GM12875 (cell line): Measurements from ENCODE around the gene NOP53.
"Not testable (repeated sequence)": the region's sequence is repeated elsewhere in the genome, so short reads cannot be mapped to it uniquely, and the experiment has no call there.

Source experiments
- H3K4me3 ChIP-seq: one replicate; pipeline ENCODE4 v1.5.1; 2011; ENCODE audit warnings: low read depth, low read length, control low read depth
- TF ChIP-seq, protein P1 (sequence below): IDR thresholded peaks from 2 replicates; pipeline ENCODE4 v1.5.1; 2011; ENCODE audit warnings: low read depth, mild to moderate bottlenecking, control low read depth, inconsistent platforms, low read length, moderate library complexity, borderline replicate concordance; ENCODE audit not compliant: insufficient read depth

Gene NOP53

DNA sequence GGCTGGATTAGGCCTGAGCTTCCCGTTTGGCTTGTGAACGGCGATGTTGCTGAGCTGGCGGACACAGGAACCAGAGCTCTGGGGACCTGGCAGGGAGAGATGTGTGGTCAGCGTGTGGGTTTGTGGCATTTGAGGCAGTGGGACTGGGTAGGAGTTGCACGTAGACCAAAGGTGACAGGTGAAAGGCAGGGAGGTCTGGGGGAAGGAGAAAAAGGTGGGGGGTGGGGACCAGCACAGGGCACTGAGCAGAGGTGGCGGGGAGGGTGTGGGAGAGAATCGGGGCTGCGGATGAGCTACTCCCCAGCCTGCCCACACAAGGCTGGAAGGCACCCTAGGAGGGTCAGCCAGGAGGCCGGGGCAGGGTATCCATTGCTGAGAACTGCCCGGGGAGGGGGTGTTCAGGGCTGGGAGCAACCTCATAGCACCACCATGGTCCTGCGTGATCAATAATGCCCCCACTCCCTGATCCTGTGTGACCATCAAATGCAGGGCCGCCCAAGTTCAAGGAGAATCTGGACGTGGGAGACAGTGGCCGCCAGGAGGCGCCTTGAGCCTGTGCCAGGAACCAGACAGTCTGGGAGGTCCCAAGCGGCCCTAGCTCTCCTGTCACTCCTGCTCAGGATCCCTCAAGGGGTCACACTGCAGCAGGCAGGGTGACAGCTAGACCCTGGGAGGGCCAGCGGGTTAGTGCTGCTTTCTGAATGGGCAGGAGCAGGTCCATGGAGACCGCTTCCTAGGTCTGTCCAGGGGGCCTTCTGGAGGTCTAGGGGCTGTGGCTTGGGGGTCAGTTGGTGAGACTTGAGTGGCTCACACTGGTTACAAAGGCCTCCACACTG, 20.4 kb downstream of the NOP53 start:
- no peak overlapping the region for H3K4me3 ChIP-seq
- TF ChIP-seq, protein P1, sequence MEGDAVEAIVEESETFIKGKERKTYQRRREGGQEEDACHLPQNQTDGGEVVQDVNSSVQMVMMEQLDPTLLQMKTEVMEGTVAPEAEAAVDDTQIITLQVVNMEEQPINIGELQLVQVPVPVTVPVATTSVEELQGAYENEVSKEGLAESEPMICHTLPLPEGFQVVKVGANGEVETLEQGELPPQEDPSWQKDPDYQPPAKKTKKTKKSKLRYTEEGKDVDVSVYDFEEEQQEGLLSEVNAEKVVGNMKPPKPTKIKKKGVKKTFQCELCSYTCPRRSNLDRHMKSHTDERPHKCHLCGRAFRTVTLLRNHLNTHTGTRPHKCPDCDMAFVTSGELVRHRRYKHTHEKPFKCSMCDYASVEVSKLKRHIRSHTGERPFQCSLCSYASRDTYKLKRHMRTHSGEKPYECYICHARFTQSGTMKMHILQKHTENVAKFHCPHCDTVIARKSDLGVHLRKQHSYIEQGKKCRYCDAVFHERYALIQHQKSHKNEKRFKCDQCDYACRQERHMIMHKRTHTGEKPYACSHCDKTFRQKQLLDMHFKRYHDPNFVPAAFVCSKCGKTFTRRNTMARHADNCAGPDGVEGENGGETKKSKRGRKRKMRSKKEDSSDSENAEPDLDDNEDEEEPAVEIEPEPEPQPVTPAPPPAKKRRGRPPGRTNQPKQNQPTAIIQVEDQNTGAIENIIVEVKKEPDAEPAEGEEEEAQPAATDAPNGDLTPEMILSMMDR: peak; percentile 87

DNA sequence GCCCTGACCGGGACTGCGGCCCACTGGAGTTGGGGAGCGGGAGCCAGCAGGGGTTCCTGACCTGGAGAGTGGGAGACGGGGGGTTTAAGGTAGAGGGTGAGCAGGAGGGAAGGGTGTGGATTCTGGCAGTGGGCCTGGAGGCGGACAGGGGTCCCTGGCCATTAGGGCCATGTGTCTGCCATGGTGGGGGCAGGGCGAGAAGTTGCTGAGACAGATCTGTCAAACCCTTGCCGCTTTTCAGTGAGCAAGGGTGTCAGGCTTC, 20.9 kb downstream of the NOP53 start:
- H3K4me3 ChIP-seq: no peak overlapping the region
- TF ChIP-seq, protein P1: no peak

DNA sequence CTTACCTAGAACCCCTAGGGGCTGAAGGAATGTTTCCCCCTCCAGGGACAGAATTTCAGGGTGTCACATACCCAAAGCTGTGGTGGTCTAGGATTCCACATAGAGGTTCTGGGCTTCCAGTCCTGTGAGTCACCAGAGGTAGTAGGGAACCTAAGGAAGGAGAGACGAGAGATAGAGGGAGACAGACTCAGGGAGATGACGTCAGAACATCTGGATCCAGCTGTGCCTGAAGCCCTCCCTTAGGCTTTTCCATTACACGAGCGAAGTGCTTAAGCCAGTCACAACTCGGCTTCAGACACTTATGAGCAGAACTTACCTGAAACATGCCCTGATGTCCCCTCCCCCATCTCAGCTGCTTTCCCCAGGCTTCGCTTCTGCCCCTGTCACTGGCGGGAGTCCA, 21.3 kb downstream of the NOP53 start:
- TF ChIP-seq, protein P1: no peak
- H3K4me3 ChIP-seq: no peak overlapping the region

GRCh38 chr19:47767349-47767748, 22.0 kb downstream of the NOP53 start:
- no peak overlapping the region for H3K4me3 ChIP-seq
- TF ChIP-seq, protein P1: no peak

DNA sequence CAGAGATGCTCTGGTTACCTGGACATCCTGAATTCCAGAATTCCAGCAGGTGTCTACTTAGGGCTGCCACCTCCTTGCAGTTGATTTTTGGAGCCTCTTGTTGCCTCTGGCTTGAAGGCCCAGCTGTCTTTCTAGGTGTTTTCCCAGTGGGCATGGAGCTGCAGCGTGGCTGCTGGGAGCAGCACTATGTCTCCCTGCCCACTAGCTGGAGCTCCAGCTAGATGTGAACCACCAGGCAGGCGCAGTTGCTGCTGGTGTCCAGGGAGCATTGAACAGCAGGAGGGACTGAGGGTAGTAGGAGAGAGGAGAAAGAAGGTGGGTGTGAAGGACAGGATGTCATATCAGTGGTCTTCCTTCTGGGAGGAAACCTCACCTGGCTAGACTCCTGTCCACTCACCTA, 23.3 kb downstream of the NOP53 start:
- TF ChIP-seq, protein P1: no peak
- no peak overlapping the region for H3K4me3 ChIP-seq

DNA sequence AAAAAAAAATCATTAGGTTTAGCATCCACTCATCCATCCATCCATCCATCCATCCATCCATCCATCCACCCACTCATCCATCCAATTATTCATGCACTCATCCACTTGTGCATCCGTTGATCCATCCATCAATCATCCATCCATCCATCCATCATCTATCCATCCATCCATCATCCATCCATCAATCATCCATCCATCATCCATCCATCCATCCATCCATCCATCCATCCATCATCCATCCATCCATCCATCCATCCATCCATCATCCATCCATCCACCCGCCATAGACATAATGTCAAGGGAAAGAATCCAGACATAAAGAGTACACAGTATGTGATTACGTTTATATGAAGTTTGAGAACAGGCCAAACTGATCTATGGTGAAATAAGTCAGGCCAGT, 24.2 kb downstream of the NOP53 start:
- TF ChIP-seq, protein P1: no peak
- H3K4me3 ChIP-seq: no peak overlapping the region

DNA sequence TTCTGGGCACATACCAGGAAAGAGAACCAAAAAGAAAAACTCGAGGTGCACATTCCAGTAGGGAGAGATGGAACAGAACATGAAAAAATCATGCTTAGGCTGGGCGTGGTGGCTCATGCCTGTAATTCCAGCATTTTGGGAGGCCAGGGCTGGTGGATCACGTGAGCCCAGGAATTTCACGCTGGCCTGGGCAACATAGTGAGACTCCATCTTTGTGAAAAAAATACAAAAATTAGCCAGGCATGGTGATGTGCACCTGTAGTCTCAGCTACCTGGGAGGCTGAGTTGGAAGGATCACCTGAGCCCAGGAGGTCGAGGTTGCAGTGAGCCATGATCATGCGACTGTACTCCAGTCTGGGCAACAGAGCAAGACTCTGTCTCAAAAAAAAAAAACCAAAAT, 25.9 kb downstream of the NOP53 start:
- not testable (repeated sequence) for H3K4me3 ChIP-seq
